ENCODE results near the gene ELK3. TPM values are rescaled to one million over a fixed set of nuclear protein-coding genes. Genes with fewer than 3 reads are reported as not detected.

Gene ELK3
- total RNA-seq, 3 donors from 2014 or later: 13.9 to 28.5 (median 16.5) TPM

DNA sequence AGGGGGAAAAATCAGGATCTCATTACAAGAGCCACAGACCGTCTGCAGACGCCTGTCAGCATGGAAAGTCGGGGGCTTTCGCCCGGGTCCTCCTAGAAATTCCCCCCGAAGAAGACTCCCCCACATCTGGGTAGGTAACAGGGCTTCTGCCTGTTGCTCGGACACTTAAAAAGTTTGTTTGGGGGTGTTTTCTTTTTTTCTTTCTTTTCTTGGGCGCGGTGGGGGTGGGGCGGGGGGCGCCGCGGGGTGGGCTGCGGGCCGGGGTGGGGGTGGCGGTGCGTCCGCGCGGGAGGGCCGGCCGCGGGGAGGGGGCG lies 358 bp downstream of the ELK3 start:
- DNase-seq (ENCODE audit: low spot score in 2 of 2): no peak
- TF ChIP-seq POLR2A (IDR thresholded peaks at IDR 0.05): no peak
- no peak for TF ChIP-seq POLR2AphosphoS5 (IDR thresholded peaks at IDR 0.05)
- TF ChIP-seq, protein P1, sequence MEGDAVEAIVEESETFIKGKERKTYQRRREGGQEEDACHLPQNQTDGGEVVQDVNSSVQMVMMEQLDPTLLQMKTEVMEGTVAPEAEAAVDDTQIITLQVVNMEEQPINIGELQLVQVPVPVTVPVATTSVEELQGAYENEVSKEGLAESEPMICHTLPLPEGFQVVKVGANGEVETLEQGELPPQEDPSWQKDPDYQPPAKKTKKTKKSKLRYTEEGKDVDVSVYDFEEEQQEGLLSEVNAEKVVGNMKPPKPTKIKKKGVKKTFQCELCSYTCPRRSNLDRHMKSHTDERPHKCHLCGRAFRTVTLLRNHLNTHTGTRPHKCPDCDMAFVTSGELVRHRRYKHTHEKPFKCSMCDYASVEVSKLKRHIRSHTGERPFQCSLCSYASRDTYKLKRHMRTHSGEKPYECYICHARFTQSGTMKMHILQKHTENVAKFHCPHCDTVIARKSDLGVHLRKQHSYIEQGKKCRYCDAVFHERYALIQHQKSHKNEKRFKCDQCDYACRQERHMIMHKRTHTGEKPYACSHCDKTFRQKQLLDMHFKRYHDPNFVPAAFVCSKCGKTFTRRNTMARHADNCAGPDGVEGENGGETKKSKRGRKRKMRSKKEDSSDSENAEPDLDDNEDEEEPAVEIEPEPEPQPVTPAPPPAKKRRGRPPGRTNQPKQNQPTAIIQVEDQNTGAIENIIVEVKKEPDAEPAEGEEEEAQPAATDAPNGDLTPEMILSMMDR (IDR thresholded peaks at IDR 0.05): no peak
- H3K27ac ChIP-seq: peak overlapping the region; percentile 78 to 95
- no peaks in the 10 kb centered on the region for H3K27me3 ChIP-seq
- H3K4me3 ChIP-seq: peak overlapping the region; percentile 79 to 95 (median 83)
- H3K9me3 ChIP-seq: no peaks in the 10 kb centered on the region
- intact Hi-C loops (cut with DNase I; ENCODE audit: low total_unique reads): no loop called here
- H3K4me1 ChIP-seq: no peaks in the 10 kb centered on the region
- H3K36me3 ChIP-seq: no peaks in the 10 kb centered on the region

DNA sequence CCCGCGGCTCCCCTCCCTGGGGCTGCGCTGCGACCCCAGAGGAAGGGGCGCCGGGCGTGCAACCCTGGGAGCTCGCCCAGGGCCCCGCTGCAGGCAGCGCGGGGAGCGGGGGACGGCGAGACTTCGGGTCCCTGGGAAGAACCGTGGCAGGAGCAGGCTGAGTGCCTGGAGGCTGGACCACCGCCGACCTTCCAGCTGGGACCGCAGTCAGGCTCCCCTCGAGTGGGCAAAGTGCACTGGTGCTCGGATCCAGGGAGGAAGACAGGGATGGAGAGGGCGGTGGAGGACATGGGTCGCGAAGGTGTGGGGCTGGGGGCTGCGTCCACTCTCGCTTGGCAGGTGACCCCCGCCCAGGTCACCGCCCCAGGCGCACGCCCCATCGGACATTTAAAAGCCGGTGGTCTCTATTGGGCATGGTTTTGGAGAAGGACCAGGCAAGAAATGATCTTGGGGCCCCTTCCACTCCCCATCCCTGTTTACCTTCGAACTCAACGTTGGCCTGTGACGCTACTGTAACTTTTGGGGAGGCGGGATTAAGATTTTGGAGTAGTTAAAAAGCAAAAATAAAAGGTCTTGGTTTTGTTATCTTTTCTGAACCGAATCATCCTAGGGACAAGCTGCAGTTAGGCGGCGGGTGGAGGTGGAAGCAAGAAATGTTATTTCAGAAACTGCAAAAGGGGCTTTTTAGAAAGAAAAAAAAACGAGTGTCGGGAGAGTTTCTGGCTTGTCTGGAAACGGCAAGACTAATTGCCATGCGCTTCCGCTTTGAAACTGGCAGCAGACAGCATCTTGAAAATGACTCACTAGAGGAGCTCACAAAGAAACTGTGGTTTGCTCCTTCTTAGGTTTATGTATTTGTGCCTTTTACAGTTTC lies 1.0 kb downstream of the ELK3 start:
- Histone ChIP-seq H3K27ac (peak overlapping the region; percentile 78 to 95), H3K4me3 (peak overlapping the region; percentile 79 to 95 (median 83)), H3K27me3 (no peaks in the 10 kb centered on the region), H3K9me3 (no peaks in the 10 kb centered on the region), H3K4me1 (no peaks in the 10 kb centered on the region), H3K36me3 (no peaks in the 10 kb centered on the region)
- peak in 1 of 2 donors; percentile 36 for DNase-seq (ENCODE audit: low spot score in 2 of 2)
- TF ChIP-seq POLR2A (IDR thresholded peaks at IDR 0.05) (no peak), POLR2AphosphoS5 (IDR thresholded peaks at IDR 0.05) (no peak)
- TF ChIP-seq, protein P1 (IDR thresholded peaks at IDR 0.05): no peak
- intact Hi-C loops (cut with DNase I; ENCODE audit: low total_unique reads): no loop called here

DNA sequence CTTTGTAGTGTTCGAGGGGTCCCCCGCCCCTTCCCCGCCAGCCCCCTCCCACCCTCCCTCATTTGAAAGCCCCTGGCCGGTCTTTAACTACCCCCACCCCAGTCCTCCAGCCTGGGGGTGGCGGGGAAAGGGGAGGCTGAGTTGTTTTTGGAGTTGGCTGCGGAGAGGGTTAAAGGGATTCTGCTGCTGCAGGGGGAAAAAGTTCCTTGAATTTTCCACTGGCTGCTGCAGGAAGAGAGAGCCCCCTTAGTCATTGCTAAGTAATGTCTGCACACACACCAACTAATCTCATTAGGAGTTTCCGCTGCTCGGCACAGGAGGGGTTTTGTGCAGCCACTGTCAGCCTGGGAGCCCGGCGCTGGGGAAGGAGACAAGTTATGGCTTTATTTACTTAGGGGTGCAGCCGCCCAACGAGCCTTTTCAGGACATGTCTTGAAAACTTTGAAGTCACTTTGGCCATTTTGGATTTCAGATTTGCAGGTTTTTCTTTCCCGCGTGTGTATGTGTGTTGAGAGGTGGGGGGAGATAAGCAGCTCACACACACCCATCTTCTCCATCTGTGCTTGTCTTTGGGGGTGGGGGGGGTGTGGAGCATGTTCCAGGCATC lies 1.8 kb downstream of the ELK3 start:
- Histone ChIP-seq H3K27ac (peak overlapping the region; percentile 78 to 95), H3K27me3 (no peaks in the 10 kb centered on the region), H3K4me1 (no peaks in the 10 kb centered on the region), H3K9me3 (no peaks in the 10 kb centered on the region), H3K4me3 (peak overlapping the region; percentile 79 to 95 (median 83)), H3K36me3 (no peaks in the 10 kb centered on the region)
- intact Hi-C loops (cut with DNase I; ENCODE audit: low total_unique reads): no loop called here
- no peak for DNase-seq (ENCODE audit: low spot score in 2 of 2)
- TF ChIP-seq, protein P1 (IDR thresholded peaks at IDR 0.05): no peak
- TF ChIP-seq POLR2A (IDR thresholded peaks at IDR 0.05) (no peak), POLR2AphosphoS5 (IDR thresholded peaks at IDR 0.05) (no peak)

- DNase-seq (ENCODE audit: low spot score in 2 of 2): no peak
- no peaks in the 10 kb centered on the region for H3K27me3 ChIP-seq
- peak overlapping the region; percentile 49 to 78 for H3K27ac ChIP-seq
- TF ChIP-seq POLR2A (IDR thresholded peaks at IDR 0.05): no peak
- peak overlapping the region in 2 of 3 donors; percentile 34 to 83 for H3K4me3 ChIP-seq
- H3K4me1 ChIP-seq: no peaks in the 10 kb centered on the region
- H3K9me3 ChIP-seq: no peaks in the 10 kb centered on the region
- intact Hi-C loops (cut with DNase I; ENCODE audit: low total_unique reads): no loop called here
- H3K36me3 ChIP-seq: no peaks in the 10 kb centered on the region
Observed at GRCh38 chr12:96196781-96197180, 2.6 kb downstream of the ELK3 start.

DNA sequence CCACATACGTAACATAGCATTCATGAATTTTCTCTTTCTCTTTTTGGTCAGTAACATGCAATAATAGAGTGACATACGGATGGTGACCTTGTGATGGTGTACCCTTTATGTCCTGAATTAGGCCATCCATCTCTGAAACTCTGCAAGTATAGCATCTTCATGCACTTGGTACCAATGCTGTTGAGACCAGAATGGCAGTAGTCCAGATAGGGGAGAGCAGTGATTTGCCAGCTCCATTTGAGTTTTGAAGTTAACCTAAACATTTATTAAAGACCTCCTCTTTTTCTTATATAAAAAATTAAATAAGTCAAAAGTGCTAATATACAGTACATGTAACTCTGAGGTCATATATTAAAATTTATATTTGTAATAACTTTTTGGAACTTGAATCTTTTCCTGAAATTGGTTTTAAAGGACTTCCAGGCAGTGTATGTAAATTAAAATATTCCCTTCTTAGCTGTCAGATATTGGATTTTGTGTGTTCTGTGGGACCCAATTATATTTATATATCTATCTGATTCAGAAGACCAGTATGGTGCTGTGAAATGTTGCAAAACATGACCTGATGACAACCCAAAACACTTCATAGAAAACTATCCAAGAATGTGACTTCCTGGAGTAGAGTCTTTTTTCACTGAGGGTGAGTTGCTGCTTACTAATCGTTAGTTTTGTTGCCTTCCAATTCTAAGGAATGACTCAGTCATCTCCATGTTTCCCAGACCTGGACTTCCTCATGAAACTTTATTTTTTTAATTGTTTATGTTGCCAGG lies 3.5 kb downstream of the ELK3 start:
- Histone ChIP-seq H3K27me3 (no peaks in the 10 kb centered on the region), H3K9me3 (no peaks in the 10 kb centered on the region), H3K4me3 (peak overlapping the region in 1 of 3 donors; percentile 9), H3K4me1 (no peaks in the 10 kb centered on the region), H3K27ac (peak overlapping the region; percentile 62 to 63), H3K36me3 (no peaks in the 10 kb centered on the region)
- no peak for DNase-seq (ENCODE audit: low spot score in 2 of 2)
- intact Hi-C loops (cut with DNase I; ENCODE audit: low total_unique reads): no loop called here
- TF ChIP-seq POLR2A (IDR thresholded peaks at IDR 0.05): no peak
- TF ChIP-seq, protein P1 (IDR thresholded peaks at IDR 0.05): no peak
- TF ChIP-seq POLR2AphosphoS5 (IDR thresholded peaks at IDR 0.05): no peak
